GM21825 (cell line): ENCODE measurements around the gene METTL1.
"Not testable (repeated sequence)": the region's sequence is repeated elsewhere in the genome, so short reads cannot be mapped to it uniquely, and the experiment has no call there.

Experiments
- ATAC-seq: cut with Tn5 transposase; IDR thresholded peaks from one replicate; pipeline ENCODE4 v1.9.1; 2021; ENCODE audit warnings: mild to moderate bottlenecking, moderate library complexity; ENCODE audit not compliant: unreplicated experiment

METTL1 gene

DNA sequence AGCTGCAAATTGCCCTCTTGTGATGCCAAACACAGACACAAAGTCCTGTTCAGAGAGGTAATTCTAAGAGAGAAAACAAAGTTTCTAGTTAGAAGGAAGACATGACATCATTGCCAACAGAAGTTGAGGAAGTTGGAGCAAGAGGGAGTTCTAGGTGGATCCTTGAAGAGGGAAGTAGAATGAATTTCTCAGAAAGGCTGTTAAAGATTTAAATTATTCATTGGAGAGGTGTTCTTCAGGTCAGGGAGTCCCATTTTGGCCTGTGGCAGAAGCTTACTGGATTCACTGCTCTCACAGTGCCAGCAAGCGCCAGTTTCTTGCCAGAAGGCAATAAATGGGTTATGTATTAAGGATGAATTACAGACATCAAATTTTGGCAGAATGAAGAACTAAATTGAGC lies 26.0 kb upstream of the METTL1 start:
- ATAC-seq = no peak

DNA sequence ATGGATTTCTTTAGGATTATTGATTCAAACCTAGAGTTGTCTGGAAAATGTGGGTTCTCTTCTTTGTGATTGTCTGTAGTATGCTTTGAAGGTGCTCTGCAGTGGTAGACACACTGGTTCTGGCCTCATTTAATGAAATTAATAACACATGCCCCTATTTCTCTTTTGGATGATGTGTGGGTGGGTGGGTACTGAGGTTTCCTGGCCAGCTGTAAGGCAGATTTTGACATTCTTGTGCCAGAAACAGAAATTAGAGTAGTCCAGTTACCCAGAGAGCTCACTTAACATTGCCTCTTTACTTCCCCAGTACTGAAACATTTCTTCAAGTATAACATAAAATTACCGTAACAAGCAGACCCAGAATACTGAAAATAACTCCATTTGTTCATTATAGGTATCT lies 25.1 kb upstream of the METTL1 start:
- no peak for ATAC-seq

- no peak for ATAC-seq
Observed at GRCh38 chr12:57795354-57795753, 23.4 kb upstream of the METTL1 start.

DNA sequence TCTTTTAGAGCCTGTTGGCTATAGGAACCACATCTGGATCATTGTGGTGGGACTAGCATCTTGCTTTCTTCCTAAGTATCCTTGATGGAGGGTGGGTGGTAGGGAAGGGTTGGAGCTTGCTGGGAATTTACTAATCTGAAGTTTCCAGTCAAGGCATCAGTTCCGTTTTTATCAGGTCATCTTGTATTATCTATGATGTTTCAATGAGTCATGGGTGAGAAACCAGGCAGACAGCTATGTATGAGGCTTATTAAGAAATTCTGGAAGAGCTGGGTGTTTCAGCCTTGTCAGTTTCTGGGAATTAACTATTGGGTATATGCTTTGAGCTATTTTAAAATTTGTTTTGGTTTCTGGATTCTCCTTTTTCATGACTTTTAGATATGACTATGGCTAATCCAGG lies 22.0 kb upstream of the METTL1 start:
- ATAC-seq = no peak

GRCh38 chr12:57783861-57784260 lies 12.0 kb upstream of the METTL1 start:
- ATAC-seq = no peak

DNA sequence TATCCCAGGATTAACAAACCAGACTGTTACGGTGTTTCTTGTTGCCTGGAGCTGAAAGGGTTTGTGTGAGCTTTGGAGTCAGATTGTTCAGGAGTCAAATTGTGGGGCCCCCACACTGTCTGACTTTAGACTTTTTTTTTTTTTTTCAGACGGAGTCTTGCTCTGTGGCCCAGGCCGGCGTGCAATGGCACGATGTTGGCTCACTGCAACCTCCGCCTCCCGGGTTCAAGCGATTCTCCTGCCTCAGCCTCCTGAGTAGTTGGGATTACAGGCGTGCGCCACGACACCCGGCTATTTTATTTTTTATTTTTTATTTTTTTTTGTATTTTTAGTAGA lies 11.5 kb upstream of the METTL1 start:
- ATAC-seq = no peak

GRCh38 chr12:57782608-57783465 lies 10.9 kb upstream of the METTL1 start, which contains the start of gene TSFM:
TSFM (plus strand) TSS chr12:57782787; CDS start chr12:57782802, 15 bp downstream.
- ATAC-seq = peak; percentile 86

- no peak for ATAC-seq
Observed at GRCh38 chr12:57782243-57782607, 10.3 kb upstream of the METTL1 start.

DNA sequence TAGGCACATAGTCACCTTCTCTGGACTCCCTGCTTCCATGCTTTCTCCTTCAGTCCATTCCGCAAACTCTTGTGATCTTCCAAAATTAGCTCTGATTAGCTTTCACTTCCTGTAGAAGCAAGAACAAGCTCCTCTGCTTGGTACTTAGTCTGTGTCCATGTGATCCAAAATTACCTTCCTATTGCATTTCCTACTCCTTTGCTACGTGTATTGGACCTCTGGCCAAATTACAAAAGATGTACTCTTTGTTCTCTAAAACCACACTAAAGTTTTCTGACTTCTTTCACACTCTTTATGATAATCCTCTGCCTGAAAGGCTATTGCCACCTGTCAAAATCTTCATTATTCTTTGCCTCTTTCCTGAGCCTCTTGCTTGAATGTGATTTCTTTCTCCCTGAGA lies 9.9 kb upstream of the METTL1 start:
- ATAC-seq = no peak

- no peak for ATAC-seq
Observed at GRCh38 chr12:57781244-57781643, 9.3 kb upstream of the METTL1 start.

- ATAC-seq = no peak
Observed at GRCh38 chr12:57780284-57780897, 8.5 kb upstream of the METTL1 start.

- ATAC-seq = no peak
Observed at GRCh38 chr12:57779736-57780135, 7.8 kb upstream of the METTL1 start.

GRCh38 chr12:57777911-57778310 lies 6.0 kb upstream of the METTL1 start:
- ATAC-seq = no peak

DNA sequence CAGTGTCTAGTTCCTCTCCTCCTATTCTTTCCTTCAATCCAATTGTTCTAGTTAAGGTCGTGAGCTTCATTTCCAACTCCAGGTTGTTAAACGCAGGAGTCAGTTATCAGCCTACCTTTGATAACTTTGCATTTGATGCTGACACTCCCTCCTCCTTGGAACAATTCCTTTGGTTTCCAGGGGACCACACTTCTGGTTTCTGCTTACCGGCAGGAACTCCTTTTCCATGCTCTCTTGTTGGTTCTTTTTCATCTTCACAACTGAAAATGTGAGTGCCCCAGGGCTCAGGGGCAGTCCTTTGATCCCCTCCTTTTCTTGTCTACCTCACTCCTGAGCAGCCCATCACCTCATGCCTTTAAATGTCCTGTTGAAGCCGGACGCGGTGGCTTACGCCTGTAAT lies 5.5 kb upstream of the METTL1 start:
- no peak for ATAC-seq

DNA sequence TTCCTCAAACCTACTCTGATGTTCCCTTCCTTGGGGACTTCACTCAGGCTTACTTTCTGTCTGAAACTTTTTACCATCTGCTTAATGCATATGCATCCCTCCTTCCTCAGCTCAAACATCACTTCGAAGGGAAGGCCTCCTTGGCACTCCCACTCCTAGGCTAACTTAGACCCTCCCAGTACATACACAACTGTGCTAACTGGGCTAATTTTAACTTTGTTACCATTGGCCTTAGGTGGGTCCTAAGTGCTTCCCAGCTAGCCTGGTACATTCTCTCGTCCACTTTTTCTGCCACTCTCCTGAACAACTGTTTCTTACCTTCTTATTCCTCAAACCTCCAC lies 4.3 kb upstream of the METTL1 start:
- ATAC-seq = no peak

DNA sequence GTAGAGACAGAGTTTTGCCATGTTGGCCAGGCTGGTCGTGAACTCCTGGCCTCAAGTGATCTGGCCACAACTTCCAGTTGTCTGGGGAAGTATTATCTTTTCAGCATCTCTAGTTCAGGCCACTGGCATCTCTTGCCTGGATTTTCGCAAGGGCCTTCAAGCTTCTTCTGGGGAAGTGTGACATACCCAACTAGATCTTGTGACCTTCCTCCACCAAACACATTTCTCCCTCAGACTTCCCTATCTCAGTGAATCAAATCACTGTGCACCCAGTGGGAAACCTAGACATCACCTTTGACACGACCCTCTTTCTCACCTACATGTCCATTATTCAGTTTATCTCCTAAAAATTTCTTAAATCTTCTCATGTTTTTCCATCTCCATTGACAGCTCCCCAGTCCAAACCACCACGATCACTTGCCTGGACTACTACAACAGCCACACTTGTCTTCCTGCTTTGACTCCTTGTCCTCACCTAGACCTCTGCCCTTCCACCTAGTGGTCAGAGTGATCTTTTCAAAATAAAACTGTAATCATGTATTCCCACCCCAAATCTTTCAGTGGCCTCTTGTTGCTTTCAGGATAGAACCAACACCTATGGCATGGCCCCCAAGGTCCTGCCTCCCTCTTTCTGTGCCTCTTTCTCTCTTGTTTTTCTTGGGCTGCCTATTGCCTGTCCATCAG lies 3.8 kb upstream of the METTL1 start:
- no peak for ATAC-seq

GRCh38 chr12:57775044-57775443 lies 3.1 kb upstream of the METTL1 start:
- no peak for ATAC-seq

GRCh38 chr12:57774634-57775033 lies 2.7 kb upstream of the METTL1 start:
- ATAC-seq = not testable (repeated sequence)

DNA sequence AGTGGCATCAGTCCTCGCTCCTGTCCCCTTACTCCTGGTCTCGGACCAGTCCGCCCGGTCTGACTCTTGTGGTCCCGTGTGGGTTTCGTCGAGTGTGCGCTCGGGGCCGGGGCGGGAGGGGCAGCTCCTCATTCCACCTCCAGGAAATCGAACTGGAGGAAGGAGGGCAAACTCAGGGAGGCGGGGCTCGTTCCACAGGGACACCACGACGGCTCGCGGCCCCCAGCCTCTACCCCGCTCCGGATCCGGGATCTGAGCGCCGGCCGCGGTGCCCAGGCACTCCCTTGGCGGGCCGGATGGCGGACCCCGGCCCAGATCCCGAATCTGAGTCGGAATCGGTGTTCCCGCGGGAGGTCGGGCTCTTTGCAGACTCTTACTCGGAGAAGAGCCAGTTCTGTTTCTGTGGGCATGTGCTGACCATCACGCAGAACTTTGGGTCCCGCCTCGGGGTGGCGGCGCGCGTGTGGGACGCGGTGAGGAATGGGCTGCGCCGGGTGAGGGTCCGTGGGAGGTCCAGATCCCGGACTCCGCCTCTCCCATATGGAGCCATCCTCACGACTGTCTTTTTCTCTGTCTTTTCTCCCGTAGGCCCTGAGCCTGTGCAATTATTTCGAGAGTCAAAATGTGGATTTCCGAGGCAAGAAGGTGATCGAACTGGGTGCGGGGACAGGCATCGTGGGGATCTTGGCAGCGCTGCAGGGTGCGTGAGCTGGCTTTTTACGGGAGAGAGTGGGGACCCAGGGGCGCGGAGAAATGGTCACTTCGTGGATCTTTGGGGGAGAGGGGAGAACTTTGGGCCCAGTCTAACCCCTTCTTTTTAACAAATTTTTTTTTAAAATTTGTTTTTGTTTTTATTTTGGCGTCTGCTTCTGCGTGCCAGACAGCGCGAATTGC lies 771 bp upstream of the METTL1 start, which contains the start of gene EEF1AKMT3:
TSS of gene EEF1AKMT3 (plus strand) at position 186 of the 894 bp plus-strand sequence. CDS start at position 297, 111 bp downstream.
- peak; percentile 32 for ATAC-seq

- ATAC-seq = peak; percentile 71
Observed at GRCh38 chr12:57771236-57771872, 551 bp downstream of the METTL1 start.
